GM12875 (cell line): ENCODE data around the gene FBXO34.

ENCODE experiments used
- H3K4me3 ChIP-seq: one replicate; pipeline ENCODE4 v1.5.1; 2011; ENCODE audit warnings: low read depth, low read length, control low read depth
- CTCF ChIP-seq: IDR thresholded peaks from 2 replicates; pipeline ENCODE4 v1.5.1; 2011; ENCODE audit warnings: low read depth, mild to moderate bottlenecking, control low read depth, inconsistent platforms, low read length, moderate library complexity, borderline replicate concordance; ENCODE audit not compliant: insufficient read depth

The FBXO34 gene

GRCh38 chr14:55347748-55348147 is 76.5 kb downstream of the FBXO34 start:
- H3K4me3 ChIP-seq = no peak overlapping the region
- no peak for TF ChIP-seq CTCF

GRCh38 chr14:55348766-55349453 is 77.7 kb downstream of the FBXO34 start:
- no peak overlapping the region for H3K4me3 ChIP-seq
- TF ChIP-seq CTCF = no peak

GRCh38 chr14:55349565-55349964 is 78.3 kb downstream of the FBXO34 start:
- TF ChIP-seq CTCF = no peak
- no peak overlapping the region for H3K4me3 ChIP-seq

GRCh38 chr14:55350461-55350860 is 79.2 kb downstream of the FBXO34 start:
- TF ChIP-seq CTCF = no peak
- H3K4me3 ChIP-seq = no peak overlapping the region

GRCh38 chr14:55351111-55351510 is 79.9 kb downstream of the FBXO34 start:
- H3K4me3 ChIP-seq = no peak overlapping the region
- no peak for TF ChIP-seq CTCF

- H3K4me3 ChIP-seq = no peak overlapping the region
- TF ChIP-seq CTCF = no peak
These were observed 81.0 kb downstream of the FBXO34 start for GRCh38 chr14:55352201-55352600.

- no peak for TF ChIP-seq CTCF
These were observed 82.7 kb downstream of the FBXO34 start for GRCh38 chr14:55353686-55354467.

More at GRCh38 chr14:55353686-55354467, 82.7 kb downstream of the FBXO34 start:
- H3K4me3 ChIP-seq = no peak overlapping the region
